Cerebellar cortex (tissue), 1 donor: ENCODE measurements around the gene SRC.
"Not testable (repeated sequence)": the region's sequence is repeated elsewhere in the genome, so short reads cannot be mapped to it uniquely, and the experiment has no call there.

ENCODE experiments used
- DNase-seq: peaks from one replicate; pipeline ENCODE4 v3.0.0-alpha.2; 2015; ENCODE audit warnings: low spot score

Gene SRC

GRCh38 chr20:37364013-37364926, 18.3 kb downstream of the SRC start:
- no peak for DNase-seq

DNA sequence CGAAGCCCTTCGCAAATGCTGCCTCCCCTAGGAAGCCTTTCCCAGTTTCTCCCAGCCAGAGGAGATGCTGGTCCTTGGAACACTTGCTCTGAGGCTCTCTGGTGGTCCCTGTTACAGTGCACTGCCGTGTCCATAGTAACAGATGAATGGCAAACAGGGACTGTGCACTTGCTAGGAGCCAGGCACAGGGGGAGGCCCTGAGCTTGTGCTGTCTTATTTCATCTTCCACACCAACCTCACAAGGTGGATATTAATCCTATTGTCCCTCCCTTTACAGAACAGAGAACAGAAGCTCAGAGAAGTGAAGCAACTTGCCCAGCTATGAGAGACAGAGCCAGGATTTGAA, 19.0 kb downstream of the SRC start:
- DNase-seq = no peak

DNA sequence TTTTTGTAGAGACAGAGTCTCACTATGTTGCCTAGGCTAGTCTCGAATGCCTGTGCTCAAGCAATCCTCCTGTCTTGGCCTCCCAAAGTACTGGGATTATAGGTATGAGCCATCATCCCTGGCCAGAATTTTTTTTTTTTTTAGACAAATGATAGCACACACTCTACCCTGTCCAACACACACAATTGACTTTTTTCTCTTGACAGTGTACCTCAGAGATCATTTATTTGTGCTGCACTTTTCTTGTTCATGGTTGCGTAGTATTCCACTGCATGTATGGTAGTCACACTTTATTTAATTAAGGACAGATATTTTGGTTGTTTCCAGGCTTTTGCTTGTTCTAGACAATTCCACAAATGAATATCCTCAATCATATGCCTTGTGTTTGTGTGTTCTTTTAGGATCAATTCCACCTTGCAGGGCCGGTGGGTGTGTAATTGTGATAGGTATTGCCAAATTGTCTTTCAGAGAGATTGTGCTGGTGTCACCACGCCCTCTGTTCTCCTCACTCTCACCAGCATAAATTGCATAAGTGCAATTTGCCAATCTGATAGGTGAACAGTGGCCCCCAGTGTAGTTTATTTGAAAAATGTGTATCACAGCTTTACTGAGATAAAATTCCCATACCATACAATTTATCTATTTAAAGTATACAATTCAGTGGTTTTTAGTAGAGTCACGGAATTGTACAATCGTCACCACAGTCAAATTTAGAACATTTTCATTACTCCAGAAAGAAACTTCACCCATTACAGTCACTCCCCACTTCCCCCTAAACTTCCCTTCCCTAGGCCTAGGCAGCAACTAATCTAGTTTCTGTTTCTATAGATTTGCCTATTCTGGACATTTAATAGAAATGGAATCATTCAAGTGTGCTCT, 20.1 kb downstream of the SRC start:
- no peak for DNase-seq

GRCh38 chr20:37366743-37367142, 20.8 kb downstream of the SRC start:
- no peak for DNase-seq

DNA sequence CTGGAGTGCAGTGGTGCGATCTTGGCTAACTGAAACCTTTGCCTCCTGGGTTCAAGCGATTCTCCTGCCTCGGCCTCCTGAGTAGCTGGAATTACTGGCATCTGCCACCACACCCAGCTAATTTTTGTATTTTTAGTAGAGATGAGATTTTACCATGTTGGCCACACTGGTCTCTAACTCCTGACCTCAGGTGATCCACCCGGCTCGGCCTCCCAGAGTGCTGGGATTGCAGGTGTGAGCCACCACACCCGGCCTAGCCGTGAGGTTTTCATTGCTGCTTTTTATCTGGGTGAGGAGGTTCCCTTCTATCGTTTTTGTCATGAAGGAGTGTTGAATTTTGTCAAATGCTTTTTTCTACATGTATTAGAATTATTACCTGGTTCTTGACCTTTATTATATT, 23.9 kb downstream of the SRC start:
- no peak for DNase-seq

DNA sequence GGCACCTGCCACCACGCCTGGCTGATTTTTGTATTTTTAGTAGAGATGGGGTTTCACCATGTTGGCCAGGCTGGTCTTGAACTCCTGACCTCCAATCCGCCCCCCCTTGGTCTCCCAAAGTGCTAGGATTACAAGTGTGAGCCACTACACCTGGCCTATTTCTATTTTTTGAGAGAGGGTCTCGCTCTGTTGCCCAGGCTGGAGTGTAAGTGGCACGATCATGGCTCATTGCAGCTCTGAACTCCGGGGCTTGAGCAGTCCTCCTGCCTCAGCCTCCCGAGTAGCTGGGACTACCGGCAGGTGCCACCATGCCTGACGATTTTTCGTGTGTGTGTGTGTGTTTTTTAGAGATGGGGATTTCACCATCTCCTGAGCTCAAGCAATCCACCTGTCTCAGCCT, 25.9 kb downstream of the SRC start:
- not testable (repeated sequence) for DNase-seq

- no peak for DNase-seq
These were observed 26.5 kb downstream of the SRC start for GRCh38 chr20:37372441-37372840.

DNA sequence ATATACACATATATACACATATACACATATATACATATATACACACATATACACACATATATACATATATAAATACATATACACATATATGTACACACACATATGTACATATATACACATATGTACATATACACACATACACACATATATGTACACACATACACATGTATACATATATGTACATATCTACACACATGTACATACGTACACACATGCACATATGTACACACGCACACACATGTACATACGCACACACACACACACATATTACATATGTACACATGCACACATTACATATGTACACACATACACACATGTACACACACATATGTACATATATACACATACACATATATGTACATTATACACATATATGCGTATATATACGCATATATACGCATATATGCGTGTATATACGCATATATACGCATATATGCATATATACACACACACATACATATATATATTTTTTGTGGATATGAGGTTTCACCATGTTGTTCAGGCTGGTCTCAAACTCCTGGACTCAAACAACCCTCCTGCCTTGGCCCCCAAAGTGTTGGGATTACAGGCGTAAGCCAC, 27.2 kb downstream of the SRC start:
- DNase-seq = no peak

DNA sequence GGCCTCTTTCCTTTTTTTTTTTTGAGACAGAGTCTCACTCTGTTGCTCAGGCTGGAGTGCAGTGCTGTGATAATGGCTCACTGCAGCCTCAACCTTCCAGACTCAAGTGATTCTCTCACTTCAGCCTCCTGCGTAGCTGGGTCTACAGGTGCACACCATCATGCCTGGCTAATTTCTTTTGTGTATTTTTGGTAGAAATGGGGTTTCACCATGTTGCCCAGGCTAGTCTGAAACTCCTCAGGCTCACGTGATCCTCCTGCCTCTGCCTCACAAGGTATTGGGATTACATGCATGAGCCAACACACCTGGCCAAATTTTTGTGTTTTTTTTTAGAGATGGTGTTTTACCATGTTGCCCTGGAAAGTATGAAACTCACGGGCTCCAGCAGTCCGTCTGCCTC, 29.3 kb downstream of the SRC start:
- no peak for DNase-seq

- DNase-seq = no peak
These were observed 30.4 kb downstream of the SRC start for GRCh38 chr20:37376324-37376723.

DNA sequence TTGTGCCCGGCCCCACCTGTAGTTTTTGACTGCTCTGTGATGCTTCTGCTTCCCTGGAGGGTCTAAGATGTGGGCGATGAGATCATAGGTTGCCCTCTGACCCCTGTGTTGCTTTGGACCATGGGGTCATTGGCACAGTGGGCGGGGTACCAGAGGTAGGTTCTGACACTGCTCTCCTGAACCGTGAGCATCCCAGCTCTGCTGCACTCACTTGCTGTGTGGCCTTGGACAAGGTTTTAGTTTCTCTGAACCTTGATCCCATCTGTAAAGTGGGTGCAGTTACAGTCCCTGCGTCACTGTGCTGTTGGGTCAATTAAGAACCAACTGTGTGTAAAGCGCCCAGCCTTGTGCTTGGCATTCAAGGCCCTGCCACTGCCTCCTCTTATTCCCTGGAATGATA, 30.9 kb downstream of the SRC start:
- DNase-seq = no peak

- no peak for DNase-seq
These were observed 31.6 kb downstream of the SRC start for GRCh38 chr20:37377346-37378081.

DNA sequence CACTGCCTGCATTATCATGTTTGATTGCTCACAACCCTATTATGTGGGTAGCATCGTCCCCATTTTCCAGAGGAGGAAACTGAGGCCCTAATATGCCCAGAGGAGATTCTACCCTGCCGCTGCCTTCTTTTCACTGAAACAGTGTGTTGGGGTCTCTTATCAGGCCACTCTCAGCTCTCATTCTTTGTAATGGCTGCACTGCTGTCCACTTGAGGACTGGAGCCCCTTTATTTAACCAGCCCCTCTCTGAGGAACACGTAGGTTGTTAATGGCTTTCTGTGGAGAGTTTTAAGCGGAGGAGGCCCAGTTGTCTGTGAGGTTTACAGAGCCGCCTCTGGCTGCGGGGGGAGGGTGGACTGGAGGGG, 32.5 kb downstream of the SRC start:
- no peak for DNase-seq

DNA sequence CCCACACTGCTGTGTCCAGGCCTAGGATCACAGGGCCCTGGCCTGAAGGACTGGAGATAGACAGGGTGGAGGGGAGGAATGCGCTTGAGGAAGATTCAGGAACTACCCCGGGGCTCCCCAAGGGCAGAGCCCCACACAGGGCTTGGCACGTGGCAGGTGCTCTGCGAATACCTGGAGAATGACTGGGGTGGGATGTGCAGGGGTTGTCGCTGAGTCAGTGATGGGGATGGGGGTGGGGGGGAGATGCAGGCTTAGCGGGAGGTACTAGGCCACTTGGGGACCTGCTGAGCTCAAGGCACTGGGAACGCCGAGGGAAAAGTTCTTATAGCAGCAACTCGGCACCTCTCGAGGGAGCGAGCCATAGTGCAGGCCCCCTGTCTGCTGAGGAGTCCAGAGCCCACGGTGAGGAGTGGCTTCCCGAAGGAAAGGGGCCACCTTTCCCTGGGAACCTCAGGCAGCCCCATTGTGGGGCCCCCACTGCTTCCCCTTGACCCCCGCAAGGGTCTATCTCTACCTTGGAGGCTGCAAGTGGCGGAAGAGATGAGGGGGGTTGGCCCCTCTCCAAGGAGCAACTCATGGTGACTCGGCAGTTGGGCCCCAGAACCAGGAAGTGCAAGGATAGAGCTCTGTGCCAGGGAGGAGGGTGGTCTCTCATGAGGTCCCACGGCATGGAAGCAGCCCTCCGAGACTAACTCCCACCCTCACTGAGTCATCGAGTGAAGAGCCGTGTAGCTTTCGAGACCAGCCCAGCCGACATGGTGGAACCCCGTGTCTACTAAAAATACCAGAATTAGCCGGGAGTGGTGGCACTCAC, 33.1 kb downstream of the SRC start:
- no peak for DNase-seq

DNA sequence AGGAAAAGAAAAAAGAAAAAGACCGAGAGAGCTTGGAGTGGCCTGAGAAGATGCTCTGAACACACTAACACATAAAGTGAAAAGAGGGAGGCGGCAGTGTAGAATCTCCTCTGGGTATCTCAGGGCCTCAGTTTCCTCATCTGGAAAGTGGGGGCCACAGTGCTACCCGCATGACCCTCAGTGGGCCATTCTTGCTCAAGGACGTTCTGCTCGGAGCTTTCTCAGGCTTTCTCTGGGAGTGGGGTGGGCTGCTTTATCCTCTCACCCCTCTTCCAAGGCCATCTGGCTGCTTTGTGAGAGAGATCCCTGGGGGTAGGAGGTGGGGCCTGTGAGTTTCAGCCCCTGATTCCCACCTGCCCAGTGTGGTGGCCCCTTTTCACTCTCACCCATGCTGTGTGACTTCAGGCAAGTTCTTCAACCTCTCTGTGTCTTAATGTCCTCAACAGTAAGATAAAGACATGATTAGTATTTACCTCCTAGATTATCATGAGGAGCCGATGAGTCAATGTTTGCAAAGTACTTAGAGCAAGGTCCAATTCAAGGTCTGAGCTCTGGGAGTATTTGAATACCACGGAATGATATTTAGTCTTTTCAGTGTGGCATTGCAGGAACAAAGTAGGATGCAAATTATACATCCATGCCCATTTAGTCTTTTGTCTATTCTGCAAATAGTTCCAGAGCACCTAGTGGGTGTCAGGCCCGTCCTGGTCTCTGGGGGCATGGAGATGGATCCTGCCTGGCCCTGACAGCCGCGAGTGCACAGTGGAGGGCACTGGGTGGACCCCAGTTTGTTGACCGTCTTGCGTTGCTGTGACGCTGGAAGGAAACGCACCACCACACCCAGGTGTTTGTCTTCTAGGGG, 34.3 kb downstream of the SRC start:
- no peak for DNase-seq

- no peak for DNase-seq
These were observed 35.1 kb downstream of the SRC start for GRCh38 chr20:37380864-37381579.

- DNase-seq = no peak
These were observed 35.9 kb downstream of the SRC start for GRCh38 chr20:37381621-37382471.

DNA sequence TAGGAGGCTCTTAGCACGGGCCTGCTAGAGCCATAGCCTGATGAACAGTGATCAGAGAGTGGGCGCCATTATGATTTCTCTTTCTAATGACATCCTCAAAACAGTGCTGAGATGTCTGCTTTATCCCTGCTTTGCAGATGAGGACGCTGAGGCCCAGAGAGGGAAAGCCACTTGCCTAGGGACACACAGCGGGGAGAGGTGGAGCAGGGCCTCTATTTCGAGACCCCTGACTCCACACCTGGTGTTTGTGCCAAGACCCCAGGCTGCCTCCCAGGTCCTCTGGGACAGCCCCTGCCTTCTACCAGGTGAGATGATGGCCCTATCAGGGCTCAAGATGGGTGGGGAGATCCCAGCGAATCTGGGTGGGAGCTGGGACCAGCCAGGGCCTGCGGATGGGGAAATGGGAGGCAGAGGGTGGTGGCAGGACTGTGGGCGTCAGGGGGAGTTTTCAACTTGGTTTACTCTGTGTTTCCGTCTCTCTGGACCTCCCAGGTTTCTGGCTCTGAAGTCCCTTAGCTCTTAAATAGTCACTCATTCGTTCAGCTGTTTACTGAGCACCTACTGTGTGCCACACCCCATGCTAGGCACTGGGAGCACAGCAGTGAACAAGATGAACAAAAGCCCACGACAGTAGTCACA, 36.7 kb downstream of the SRC start:
- no peak for DNase-seq
